ENCODE measurements around the gene ACBD7.

Gene ACBD7

GRCh38 chr10:15088428-15089261 lies at the start of gene ACBD7:
Gene ACBD7 (minus strand): TSS chr10:15088776. CDS start chr10:15088728, 48 bp downstream.
- TF ChIP-seq ZNF274 (IDR thresholded peaks at IDR 0.05; ENCODE audit: low read depth, low read length) = no peak
- peak within 1 kb of the TSS; percentile 68; the same call in 1 of the 2 replicates for H3K4me3 ChIP-seq (ENCODE audit: low read length)

- no peak overlapping the region for H3K4me3 ChIP-seq (ENCODE audit: low read length)
- TF ChIP-seq ZNF274 (IDR thresholded peaks at IDR 0.05; ENCODE audit: low read depth, low read length) = no peak
Measured at GRCh38 chr10:15137636-15138035, 49.1 kb upstream of the ACBD7 start.

GRCh38 chr10:15137036-15137359 lies 48.4 kb upstream of the ACBD7 start:
- no peak overlapping the region for H3K4me3 ChIP-seq (ENCODE audit: low read length)
- TF ChIP-seq ZNF274 (IDR thresholded peaks at IDR 0.05; ENCODE audit: low read depth, low read length) = no peak

- no peak for TF ChIP-seq ZNF274 (IDR thresholded peaks at IDR 0.05; ENCODE audit: low read depth, low read length)
- no peak overlapping the region for H3K4me3 ChIP-seq (ENCODE audit: low read length)
Measured at GRCh38 chr10:15136129-15137035, 47.8 kb upstream of the ACBD7 start.

GRCh38 chr10:15131330-15131729 lies 42.8 kb upstream of the ACBD7 start:
- no peak overlapping the region for H3K4me3 ChIP-seq (ENCODE audit: low read length)
- no peak for TF ChIP-seq ZNF274 (IDR thresholded peaks at IDR 0.05; ENCODE audit: low read depth, low read length)

- TF ChIP-seq ZNF274 (IDR thresholded peaks at IDR 0.05; ENCODE audit: low read depth, low read length) = no peak
- H3K4me3 ChIP-seq (ENCODE audit: low read length) = no peak overlapping the region
Measured at GRCh38 chr10:15124908-15125307, 36.3 kb upstream of the ACBD7 start.

GRCh38 chr10:15124190-15124589 lies 35.6 kb upstream of the ACBD7 start:
- TF ChIP-seq ZNF274 (IDR thresholded peaks at IDR 0.05; ENCODE audit: low read depth, low read length) = no peak
- no peak overlapping the region for H3K4me3 ChIP-seq (ENCODE audit: low read length)

- H3K4me3 ChIP-seq (ENCODE audit: low read length) = no peak overlapping the region
- no peak for TF ChIP-seq ZNF274 (IDR thresholded peaks at IDR 0.05; ENCODE audit: low read depth, low read length)
Measured at GRCh38 chr10:15123749-15124184, 35.2 kb upstream of the ACBD7 start.

GRCh38 chr10:15122477-15123030 lies 34.0 kb upstream of the ACBD7 start:
- H3K4me3 ChIP-seq (ENCODE audit: low read length) = no peak overlapping the region; the same call in 1 of the 2 replicates
- no peak for TF ChIP-seq ZNF274 (IDR thresholded peaks at IDR 0.05; ENCODE audit: low read depth, low read length)

GRCh38 chr10:15121707-15122106 lies 33.1 kb upstream of the ACBD7 start:
- H3K4me3 ChIP-seq (ENCODE audit: low read length) = no peak overlapping the region
- TF ChIP-seq ZNF274 (IDR thresholded peaks at IDR 0.05; ENCODE audit: low read depth, low read length) = no peak

- H3K4me3 ChIP-seq (ENCODE audit: low read length) = no peak overlapping the region
- no peak for TF ChIP-seq ZNF274 (IDR thresholded peaks at IDR 0.05; ENCODE audit: low read depth, low read length)
Measured at GRCh38 chr10:15120523-15120922, 31.9 kb upstream of the ACBD7 start.

- TF ChIP-seq ZNF274 (IDR thresholded peaks at IDR 0.05; ENCODE audit: low read depth, low read length) = no peak
- no peak overlapping the region for H3K4me3 ChIP-seq (ENCODE audit: low read length)
Measured at GRCh38 chr10:15118615-15119014, 30.0 kb upstream of the ACBD7 start.

- TF ChIP-seq ZNF274 (IDR thresholded peaks at IDR 0.05; ENCODE audit: low read depth, low read length) = no peak
- H3K4me3 ChIP-seq (ENCODE audit: low read length) = no peak overlapping the region
Measured at GRCh38 chr10:15116225-15116624, 27.6 kb upstream of the ACBD7 start.

- TF ChIP-seq ZNF274 (IDR thresholded peaks at IDR 0.05; ENCODE audit: low read depth, low read length) = no peak
Measured at GRCh38 chr10:15113766-15114165, 25.2 kb upstream of the ACBD7 start.

More at GRCh38 chr10:15113766-15114165, 25.2 kb upstream of the ACBD7 start:
- H3K4me3 ChIP-seq (ENCODE audit: low read length) = no peak overlapping the region

Measured in GM08714 (cell line).